Stimulated activated CD4-positive, alpha-beta T cell treated with anti-CD3 and anti-CD28 coated beads, Interleukin-1b, Interleukin-23, amount 100 ng/mL, for 1 hour (primary cell): ENCODE data around the gene CAMK2D.
"Not testable (repeated sequence)": the region's sequence is repeated elsewhere in the genome, so short reads cannot be mapped to it uniquely, and the experiment has no call there.

Experiments used
- DNase-seq, 2 donors: peaks; one replicate each; pipeline ENCODE4 v3.0.0-alpha.2; 2020; ENCODE audit warnings: low read depth in 2 of 2

CAMK2D gene

DNA sequence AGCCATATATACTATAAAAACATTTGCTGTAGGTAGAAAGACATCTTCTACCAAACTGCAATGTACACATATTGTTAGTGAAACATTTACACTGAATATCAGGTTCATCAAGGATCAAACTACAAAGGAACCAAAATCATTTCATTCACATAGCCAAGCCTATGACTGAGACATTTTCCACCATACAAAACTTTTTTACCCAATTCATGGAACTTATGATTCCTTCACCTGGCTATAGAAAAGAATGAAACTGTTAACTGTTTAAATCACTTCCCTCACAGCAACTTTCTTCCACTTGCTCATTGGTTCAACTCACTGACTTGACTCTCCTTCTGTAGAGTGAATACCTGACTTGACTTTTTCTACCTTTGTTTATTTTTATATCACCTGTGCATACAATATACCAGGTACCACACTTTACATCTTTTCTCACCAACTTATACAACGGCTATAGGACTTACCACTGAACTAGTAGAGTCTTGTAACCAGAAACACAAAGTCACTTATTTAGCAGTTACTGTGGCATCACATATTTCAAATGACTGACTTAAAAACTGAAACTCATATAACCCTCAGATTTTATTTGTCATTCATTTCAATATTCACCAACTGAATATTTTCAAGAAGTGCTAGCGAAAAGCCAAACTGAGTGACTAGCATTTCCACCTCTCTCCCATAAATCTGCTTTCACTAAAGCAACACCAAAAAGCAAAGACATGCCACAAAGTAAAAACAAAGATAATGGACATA is 30.9 kb downstream of the CAMK2D start:
- no peak for DNase-seq

DNA sequence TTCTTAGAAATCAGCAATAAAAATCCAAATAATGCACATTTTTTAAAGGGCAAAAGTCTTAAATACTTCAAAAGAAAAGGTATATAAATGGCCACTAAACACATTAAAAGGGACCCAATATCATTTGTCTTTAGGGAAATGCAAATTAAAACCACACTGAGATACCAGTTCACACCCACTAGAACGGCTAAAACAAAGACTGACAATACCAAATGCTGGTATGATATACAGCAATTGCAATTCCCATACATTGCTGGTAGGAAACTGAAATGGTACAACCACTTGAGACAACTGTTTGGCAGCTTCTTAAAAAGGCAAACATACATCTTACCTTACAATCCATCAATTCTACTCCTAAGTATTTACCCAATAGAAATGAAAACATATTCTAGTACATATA is 33.7 kb downstream of the CAMK2D start:
- no peak for DNase-seq

DNA sequence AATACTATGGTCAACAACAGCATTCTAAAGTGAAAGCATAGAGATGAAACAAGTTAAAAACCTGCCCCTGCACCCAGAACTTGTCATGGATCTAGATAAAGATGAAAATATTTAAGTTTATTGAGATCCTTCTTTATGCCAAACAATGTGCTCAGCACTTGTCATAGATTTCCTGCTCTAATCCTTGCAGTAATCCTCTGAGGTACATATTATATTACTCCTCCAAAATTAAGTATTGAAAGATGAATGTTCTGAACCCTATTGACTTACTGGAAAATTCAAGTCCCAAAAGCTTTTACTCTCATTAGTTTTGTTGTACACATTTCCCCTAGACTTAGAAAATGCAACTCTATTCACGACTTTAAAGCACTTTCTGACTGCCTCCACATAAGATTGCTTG is 35.6 kb downstream of the CAMK2D start:
- DNase-seq, result no peak

DNA sequence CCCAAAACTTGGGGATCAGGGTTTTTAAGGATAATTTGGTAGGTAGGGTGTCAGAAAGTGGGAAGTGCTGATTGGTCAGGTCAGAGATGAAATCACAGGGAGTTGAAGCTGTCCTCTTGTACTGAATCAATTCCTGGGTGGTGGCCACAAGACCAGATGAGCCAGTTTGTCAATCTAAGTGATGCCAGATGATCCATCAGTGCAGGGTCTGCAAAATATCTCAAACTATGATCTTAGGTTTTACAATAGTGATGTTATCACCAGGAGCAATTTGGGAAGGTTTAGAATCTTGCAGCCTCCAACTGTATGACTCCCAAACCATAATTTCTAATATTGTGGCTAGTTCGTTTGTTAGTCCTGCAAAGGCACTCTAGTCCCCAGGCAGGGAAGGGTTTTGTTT is 43.3 kb downstream of the CAMK2D start:
- DNase-seq, result no peak

DNA sequence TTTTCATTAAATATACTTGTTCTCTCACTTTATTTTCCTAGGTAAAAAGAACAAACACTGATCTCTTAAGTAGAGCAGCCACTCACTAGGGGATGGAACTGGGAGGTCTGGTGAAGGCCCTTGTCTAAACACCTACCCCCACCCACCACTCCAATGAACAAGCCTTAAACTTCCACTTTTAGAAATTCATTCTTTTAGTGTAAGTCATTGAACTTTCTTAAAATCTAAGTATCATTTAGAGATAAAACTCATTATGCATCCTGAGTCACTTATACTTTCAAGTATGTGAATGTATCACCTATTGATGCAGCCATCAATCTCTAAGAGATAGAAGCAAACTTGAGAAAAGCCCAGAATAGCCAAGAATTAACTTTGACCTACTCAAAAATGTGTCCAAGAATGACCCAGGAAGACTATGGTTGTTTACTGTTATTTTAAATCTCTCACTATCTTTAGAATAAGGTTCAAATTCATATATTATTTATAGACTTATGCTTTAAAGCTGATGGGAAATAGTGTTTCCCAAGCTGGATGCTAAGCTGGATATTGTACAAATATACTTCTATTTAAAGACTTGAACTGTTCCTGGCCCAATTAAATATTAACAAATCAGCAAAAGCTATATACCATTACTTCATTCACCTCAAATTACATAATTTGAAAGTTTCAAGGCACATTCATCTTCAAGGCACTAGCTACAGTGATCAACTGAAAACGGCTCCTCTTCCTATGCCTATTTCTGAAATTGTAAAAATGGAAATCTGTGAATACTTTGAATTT is 49.5 kb downstream of the CAMK2D start:
- no peak for DNase-seq

DNA sequence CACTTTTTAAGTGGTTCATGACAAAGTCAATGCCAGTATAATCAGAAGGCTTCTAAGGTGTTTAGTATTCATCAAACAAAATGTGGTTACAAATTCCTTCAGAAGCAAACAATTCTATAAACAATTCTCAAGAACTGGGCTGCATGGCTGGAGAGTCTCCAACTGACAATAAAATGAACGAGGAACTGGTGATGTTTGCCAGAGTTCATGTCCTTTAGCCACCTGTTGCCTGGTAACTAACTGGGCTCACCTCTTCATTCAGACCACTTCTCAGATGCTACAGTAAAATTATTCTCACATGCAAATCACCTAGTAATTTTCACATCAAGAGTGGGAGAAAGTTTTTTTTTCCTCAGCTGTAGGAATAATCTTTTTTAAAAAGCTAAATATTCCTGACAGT is 53.3 kb downstream of the CAMK2D start:
- DNase-seq, result no peak

DNA sequence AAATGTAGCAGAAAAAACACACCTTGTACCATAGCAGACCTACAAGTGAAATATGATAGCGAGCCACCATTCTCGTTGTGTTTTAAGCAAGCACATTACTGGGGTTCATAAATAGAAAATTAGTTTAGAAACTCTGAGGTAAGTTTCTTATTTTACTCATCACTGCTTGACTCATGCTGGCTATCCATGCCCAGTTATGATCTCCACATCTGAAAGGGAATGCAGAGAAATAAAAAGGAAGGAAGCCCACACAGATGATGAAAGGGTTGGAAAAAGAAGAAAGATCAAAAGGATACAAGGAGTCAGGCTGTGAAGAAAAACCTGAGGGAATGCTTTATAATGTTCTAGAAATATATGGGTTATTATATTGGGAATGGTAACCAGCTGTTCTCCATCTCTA is 54.5 kb downstream of the CAMK2D start:
- no peak for DNase-seq

DNA sequence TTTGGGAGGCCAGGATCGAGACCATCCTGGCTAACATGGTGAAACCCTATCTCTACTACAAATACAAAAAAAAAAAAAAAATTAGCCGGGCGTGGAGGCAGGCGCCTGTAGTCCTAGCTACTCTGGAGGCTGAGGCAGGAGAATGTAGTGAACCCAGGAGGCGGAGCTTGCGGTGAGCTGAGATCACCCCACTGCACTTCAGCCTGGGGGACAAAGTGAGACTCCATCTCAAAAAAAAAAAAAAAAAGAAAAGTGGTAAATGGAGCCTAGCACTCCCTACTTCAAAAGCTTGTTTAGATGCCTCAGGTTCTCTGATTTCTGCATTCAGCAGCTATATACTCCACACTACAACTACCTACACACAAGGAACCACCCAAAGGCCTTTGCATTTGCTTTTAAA is 56.4 kb downstream of the CAMK2D start:
- not testable (repeated sequence) for DNase-seq

DNA sequence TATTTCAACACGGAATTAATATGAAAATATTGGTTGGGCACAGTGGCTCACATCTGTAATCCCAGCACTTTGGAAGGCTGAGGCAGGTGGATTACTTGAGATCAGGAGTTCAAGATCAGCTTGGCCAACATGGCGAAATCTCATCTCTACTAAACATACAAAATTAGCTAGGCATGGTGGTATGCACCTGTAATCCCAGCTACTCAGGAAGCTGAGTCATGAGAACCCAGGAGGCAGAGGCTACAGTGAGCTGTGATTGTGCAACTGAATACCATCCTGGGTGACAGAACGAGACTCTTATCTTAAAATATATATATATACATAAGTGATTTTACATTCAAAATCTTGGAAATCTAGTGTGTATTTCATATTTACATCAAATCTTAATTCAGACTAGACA is 58.9 kb downstream of the CAMK2D start:
- DNase-seq, result not testable (repeated sequence)

DNA sequence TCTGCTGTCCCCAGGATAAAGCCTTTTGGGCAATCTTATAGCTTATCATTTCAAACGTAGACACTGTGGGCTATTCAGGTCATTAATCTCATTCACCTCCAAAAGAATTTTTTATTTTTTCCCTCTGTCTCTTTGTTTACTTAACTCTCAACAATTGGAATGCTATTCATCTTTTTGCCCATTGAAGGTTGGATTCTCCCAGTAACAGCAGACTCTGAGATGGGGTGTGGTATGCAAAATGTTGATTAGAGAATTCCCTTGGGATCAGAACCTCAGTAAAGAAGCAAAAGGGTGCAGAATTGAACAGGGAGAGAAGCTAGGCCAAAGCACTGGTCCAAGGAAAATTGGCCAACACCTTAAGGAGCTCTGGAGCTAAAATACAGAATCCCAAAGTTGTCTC is 60.4 kb downstream of the CAMK2D start:
- no peak for DNase-seq

DNA sequence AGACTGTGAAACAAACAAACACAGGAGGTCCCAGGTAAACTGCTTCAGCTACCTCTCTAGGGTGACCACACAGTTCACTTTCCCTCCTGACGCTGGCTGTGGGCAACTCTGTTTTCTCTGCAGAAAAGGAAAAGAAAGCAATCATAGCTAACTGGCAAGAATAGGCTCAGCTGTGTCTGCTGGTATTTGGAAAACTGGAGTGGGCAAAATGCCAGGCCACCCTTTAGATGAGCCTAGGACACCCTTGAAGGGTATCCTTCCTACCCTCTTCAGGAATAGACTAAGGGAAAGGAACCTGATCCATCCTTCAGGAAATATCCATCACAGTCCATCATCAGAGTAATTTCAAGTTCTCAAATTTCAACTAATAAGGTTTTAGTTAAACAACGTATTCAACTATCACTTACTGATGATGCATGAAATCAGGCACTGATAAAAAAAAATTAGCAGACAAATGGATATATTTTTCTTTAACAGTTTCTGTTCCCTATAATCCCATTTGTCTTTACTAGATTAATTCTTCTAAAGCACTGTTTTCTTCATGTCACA is 60.9 kb downstream of the CAMK2D start:
- DNase-seq, result no peak

DNA sequence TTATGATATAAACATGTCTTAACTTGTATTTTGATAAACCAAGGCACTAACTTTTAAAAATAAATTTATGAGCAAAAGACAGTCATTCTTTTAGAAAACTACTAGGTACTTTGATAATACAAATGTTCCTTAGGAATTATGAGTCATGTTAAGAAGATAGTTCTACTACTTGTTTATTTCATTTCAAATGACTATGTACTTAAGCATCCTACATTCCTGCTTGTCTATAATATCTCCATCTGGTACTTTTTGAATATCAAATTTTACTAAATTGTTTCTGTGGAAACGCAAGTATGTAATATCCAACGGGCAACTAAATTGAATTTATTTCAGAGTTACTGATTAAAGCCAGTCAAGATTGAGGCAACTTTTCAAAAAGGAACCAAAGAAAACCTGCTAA is 61.8 kb downstream of the CAMK2D start:
- DNase-seq, result no peak

DNA sequence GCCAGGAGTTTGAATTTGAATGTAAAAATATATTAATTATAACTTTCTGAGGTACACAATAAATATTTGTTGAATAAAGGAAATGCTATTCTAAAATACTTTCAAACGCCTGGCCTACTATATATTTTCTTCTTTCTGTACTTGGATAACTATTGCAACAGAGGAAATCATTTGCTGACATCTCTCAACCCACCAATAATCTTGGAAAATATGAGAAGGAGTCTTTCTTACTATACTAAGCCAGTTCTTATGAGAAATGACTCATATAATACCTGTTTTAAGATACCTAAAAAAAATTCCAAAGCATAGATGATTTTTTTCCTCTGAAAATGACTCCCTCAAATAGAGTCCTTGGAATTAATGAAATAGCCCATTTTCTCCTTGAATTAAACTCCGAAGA is 64.1 kb downstream of the CAMK2D start:
- no peak for DNase-seq

DNA sequence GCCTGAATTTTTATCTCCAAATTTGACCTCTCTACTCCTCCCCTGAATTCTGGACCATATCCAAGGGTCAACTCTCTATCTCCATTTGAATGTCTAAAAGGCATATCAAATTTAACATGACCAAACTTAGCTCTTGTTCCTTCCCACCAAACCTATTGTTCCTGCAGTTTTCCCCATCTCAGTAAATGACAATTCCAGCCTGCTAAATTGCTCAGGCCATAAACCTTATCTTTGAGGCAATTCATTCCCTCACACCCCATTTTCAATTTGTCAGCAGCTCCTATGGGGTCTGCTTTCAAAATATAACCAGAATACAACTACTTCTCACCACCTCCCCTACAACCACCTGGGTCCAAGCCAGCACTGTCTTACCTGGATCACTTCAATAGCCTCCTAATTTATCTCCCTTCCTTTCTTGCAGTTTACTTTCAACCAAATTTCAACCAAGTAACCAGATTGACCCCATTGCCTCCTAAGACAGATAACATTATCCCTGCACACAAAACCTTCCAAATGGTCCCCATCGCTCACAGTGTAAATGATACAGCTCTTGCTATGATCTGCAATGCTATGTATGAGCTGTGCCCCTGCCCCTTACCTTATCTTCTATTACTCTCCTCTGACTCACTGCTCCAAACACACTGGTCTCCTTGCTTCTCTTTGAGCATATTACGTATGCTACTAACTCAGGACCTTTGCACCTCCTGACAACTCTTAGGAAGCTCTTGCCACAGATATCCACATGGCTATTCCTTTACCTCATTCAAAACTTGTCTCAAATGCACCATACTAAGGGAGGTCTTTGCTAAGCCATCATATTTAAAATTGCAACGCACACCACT is 66.0 kb downstream of the CAMK2D start:
- DNase-seq, result no peak

DNA sequence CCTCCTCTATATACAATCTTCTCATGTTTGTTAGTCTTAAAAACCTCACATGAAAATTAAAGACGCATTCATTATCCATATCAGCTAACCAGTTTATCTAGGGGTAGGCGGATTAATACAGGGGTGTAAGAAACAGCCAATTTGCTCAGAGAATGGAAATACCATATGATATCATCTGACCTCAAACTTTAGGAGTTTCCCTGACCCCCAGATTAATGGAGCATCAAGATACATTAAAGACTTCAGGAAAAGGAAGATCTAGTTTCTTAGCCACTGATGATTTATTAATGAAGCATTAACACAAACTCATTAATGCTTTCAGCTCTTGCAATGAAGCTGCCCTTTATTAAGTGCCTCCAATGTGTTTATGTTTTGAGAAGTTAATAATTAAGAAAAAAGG is 67.5 kb downstream of the CAMK2D start:
- no peak for DNase-seq

DNA sequence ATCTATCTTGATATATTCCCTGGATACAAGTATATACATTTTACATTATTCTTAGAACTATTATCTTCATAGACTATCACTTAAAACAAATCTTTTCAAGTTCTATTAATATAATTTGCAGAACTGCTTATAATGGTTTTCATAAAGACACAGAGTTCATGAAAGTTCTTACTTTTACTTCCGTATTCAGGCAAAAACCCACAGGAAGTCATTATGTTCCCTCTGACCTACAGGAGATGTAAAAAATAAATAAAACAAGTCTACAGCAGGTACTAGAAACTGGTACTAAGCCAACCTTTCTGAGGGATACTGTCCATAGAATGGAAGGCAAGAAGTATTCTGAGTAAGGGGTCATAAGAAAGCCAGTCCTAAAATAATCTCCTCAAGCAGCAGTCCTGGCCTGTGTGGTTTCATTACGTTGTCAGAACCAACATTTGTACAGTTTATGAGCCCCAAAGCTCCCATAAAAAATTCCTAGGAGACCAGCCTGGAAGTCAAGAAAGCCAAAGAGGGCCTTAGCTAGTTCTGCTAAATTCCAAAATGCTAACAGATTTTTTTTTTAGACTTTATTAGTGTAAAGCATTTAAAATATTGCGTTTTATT is 68.6 kb downstream of the CAMK2D start:
- DNase-seq, result no peak

DNA sequence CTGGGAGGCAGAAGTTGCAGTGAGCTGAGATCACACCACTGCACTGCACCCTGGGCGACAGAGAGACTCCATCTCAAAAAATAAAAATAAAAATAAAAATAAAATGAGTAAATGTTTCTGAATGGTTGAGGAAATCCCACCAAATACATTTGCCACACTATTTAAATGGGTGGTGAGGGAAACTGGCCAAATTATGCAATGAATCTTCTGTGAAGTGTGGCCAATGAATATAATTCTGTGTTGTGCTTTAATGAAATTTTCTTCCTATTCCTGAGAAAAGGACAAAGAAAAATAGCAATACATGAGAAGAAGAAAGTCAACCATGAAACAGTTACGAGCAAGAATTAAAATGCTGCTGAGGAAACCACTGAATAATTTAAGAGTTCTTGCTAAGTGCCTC is 69.9 kb downstream of the CAMK2D start:
- no peak for DNase-seq

DNA sequence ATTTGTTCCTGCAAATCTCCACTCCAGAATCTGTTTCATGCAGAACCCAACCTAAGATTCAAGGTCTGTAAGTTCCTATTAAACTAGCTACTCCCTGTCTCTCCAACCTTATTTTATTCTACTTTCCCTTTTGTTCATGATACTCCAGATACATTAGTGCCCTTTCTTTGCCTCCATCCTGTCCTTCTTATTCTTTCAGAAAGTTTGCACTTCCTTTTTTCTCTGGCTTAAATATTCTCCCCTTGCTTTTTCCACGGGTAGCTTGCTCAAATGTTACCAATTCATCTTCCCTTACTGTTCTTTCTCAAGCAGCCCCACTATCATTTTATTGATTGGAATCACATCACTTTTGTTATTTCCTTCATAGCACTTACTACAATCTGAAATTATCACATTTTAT is 72.1 kb downstream of the CAMK2D start:
- DNase-seq, result no peak

DNA sequence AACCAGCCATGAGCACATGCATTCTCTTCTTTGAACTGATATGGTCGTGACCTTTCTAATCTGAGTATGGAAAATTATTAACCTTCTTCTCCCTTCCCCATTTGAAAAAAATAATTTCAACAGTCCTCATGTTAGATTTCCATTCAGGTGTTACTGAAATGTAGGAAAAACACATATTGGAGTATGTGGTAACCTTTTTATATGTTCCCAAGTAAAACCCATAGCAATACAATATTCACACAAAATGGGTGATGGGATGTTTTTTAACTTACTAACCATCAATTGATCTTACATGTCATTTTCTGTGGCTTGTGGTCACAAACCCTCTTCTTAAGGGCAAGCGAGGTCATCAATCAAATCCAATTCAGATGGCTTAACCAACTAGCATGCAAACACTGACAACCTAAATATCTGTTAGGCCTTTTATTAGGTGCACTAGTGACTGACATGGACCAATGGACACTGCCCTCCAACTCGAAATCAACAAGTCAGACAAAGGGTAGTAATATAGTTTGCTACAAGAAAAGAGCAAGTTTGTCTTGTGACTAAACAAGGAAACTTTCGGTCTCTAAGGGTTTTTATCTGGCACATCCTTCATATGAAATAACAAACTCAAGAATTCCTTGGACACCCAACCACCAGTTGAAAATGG is 74.3 kb downstream of the CAMK2D start:
- no peak for DNase-seq

DNA sequence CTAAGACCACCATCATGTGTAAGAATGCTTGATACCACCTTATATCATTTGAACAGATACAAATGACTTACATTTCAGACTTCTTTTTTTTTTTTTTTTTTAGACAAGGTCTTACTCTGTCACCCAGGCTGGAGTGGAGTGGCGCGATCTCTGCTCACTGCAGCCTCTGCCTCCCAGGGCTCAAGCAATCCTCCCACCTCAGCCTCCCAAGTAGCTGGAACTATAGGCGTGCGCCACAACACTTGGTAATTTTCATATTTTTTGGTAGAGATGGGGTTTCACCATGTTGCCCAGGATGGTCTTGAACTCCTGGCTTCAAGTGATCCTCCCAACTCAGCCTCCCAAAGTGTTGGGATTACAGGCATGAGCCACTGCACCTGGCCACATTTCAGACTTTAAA is 76.4 kb downstream of the CAMK2D start:
- DNase-seq, result not testable (repeated sequence)

DNA sequence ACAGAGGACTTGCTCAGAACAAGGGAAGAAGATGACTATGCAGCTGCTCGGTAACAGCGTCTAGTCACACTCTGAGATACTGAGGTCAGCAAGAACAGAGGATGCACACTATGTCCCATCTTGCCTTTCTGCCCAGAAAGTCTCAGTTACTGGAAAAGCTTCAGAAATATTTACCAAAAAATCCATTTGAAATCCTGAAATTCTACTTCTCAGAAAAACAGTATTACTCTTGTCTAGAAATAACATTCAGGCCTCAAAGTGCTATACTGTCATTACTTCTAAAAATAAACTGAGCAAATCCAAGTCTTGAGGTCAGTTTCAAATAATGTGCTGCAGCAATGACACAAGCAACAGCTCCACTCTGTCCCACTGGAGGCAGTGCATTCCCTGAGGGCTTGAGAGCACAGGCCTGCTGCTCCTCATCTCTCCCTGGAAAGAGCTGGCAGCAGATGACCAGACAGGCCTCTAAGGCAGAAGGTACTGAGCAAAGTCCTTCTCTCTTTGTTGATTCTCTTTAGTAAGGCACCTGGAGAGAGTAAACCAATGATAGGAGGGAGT is 76.9 kb downstream of the CAMK2D start:
- no peak for DNase-seq
